ENCODE results near the gene MPPE1. TPM values are rescaled to one million over a fixed set of nuclear protein-coding genes. Genes with fewer than 3 reads are reported as not detected.

The MPPE1 gene
- total and polyA plus RNA-seq, 10 of the 15 experiments (the other 5 are each of a cell fraction or from before 2014, with no cell fraction given) = 13.8 to 34.5 (median 27.6) TPM

- intact Hi-C loops (cut with micrococcal nuclease; ENCODE audit: unreplicated experiment) = no loop called here
- no peak overlapping the region for H3K9ac ChIP-seq (ENCODE audit: control insufficient read depth, insufficient read depth, low read length)
- H3K27me3 ChIP-seq (replicated peaks in 1 of 2; ENCODE audit: control insufficient read depth in 2 of 2, insufficient read depth in 2 of 2, low read length in 1 of 2) = no peaks in the 10 kb centered on the region
- no peaks in the 10 kb centered on the region for H3K79me2 ChIP-seq (ENCODE audit: control insufficient read depth, insufficient read depth, low read length)
- 75% methylated on average over 8 of the region's 8 CpGs for WGBS (ENCODE audit: insufficient coverage, insufficient replicate concordance, low lambda C conversion rate, missing lambda C conversion rate)
- ATAC-seq = no peak
- ChIA-PET RAD21 (ENCODE audit: unreplicated experiment) (no interaction called here), SMC1A (ENCODE audit: uncharacterized antibody, unreplicated experiment) (interaction anchor here (1.2 kb wide), 1 partner anchor 19 kb away, joined by 4 read pairs; no protein-coding TSS in a partner anchor), CTCF (interaction anchor here (0.6 to 1.8 kb wide), 2 partner anchors 13 to 232 kb away, joined by 3 to 4 read pairs; no protein-coding TSS in a partner anchor), POLR2A (no interaction called here)
- in situ Hi-C loops (cut with MboI) = no loop called here
- H3K4me2 ChIP-seq (ENCODE audit: control insufficient read depth, insufficient read depth) = no peak overlapping the region
- no peaks in the 10 kb centered on the region for H4K20me1 ChIP-seq (ENCODE audit: control insufficient read depth, insufficient read depth)
- H3K36me3 ChIP-seq (ENCODE audit: control insufficient read depth in 2 of 2, insufficient read depth in 2 of 2, low read length in 1 of 2) = peaks cover 6 to 9% of the 10 kb centered on the region in 2 experiments; a peak in 2 of 4 replicates
- H3K27ac ChIP-seq (ENCODE audit: control insufficient read depth, insufficient read depth) = no peak overlapping the region
- DNase-seq (ENCODE audit: low read depth, low spot score) = no peak
- no TSS peak for BruUV-seq (replicated peaks)
- H3K4me1 ChIP-seq (ENCODE audit: control insufficient read depth, insufficient read depth, low read length) = peaks cover 19% of the 10 kb centered on the region
- no peak overlapping the region for H3K4me3 ChIP-seq
- H2AFZ ChIP-seq (ENCODE audit: control insufficient read depth, low read depth, low read length) = no peak overlapping the region
- no peaks in the 10 kb centered on the region for H3K9me3 ChIP-seq (replicated peaks; ENCODE audit: control insufficient read depth, insufficient read depth, low read length)
- no peak for FAIRE-seq
- TF ChIP-seq SUZ12 (IDR thresholded peaks at IDR 0.05; ENCODE audit: unreplicated experiment) = no peak
- no peak for TF ChIP-seq IRF4 (IDR thresholded peaks at IDR 0.05; ENCODE audit: low read depth, low read length)
- no peak for TF ChIP-seq FOS (IDR thresholded peaks at IDR 0.05; ENCODE audit: borderline replicate concordance, extremely low read depth, insufficient read length)
- TF ChIP-seq RBBP5 (conservative IDR thresholded peaks at IDR 0.05) = no peak
- TF ChIP-seq SREBF1 (IDR thresholded peaks at IDR 0.05; ENCODE audit: low read length) = no peak
- TF ChIP-seq NR2C2 (IDR thresholded peaks at IDR 0.05; ENCODE audit: borderline replicate concordance, control insufficient read depth, insufficient read length, low read depth) = no peak
- no peak for TF ChIP-seq WRNIP1 (IDR thresholded peaks at IDR 0.05; ENCODE audit: borderline replicate concordance, low read depth, low read length)
- no peak for TF ChIP-seq RCOR1 (conservative IDR thresholded peaks at IDR 0.05; ENCODE audit: low read depth, low read length)
- TF ChIP-seq CTCF (IDR thresholded peaks at IDR 0.05 in 2 of 3, conservative IDR thresholded peaks at IDR 0.05 in 1 of 3; ENCODE audit: control insufficient read depth in 2 of 3, extremely low read depth in 1 of 3, insufficient read depth in 1 of 3, low read depth in 3 of 3, low read length in 3 of 3) = no peak
Observed at GRCh38 chr18:11887328-11888128, 20.6 kb downstream of the MPPE1 start.

Measured in GM12878 (cell line).